Fibroblast of skin of abdomen (primary cell): Measurements from ENCODE around the gene SLC39A11.
"Not testable (repeated sequence)": the region's sequence is repeated elsewhere in the genome, so short reads cannot be mapped to it uniquely, and the experiment has no call there.

Experiments used
- DNase-seq: peaks from one replicate; pipeline ENCODE4 v3.0.0-alpha.2; 2013

SLC39A11 gene

GRCh38 chr17:73071066-73071999 lies 21.2 kb downstream of the SLC39A11 start:
- DNase-seq, result peak; percentile 51

- no peak for DNase-seq
These were observed 22.6 kb downstream of the SLC39A11 start for GRCh38 chr17:73069841-73070240.

GRCh38 chr17:73069164-73069770 lies 23.2 kb downstream of the SLC39A11 start:
- peak; percentile 23 for DNase-seq

- DNase-seq, result peak; percentile 75
These were observed 23.9 kb downstream of the SLC39A11 start for GRCh38 chr17:73068322-73069153.

GRCh38 chr17:73067699-73068098 lies 24.8 kb downstream of the SLC39A11 start:
- DNase-seq, result peak; percentile 80

- no peak for DNase-seq
These were observed 25.4 kb downstream of the SLC39A11 start for GRCh38 chr17:73067075-73067474.

- no peak for DNase-seq
These were observed 26.2 kb downstream of the SLC39A11 start for GRCh38 chr17:73066148-73066884.

- no peak for DNase-seq
These were observed 27.1 kb downstream of the SLC39A11 start for GRCh38 chr17:73065376-73065775.

GRCh38 chr17:73064084-73064938 lies 28.2 kb downstream of the SLC39A11 start:
- DNase-seq, result no peak

GRCh38 chr17:73062726-73063125 lies 29.8 kb downstream of the SLC39A11 start:
- DNase-seq, result no peak

- no peak for DNase-seq
These were observed 31.3 kb downstream of the SLC39A11 start for GRCh38 chr17:73061161-73061560.

GRCh38 chr17:73060721-73061120 lies 31.8 kb downstream of the SLC39A11 start:
- no peak for DNase-seq

- not testable (repeated sequence) for DNase-seq
These were observed 32.8 kb downstream of the SLC39A11 start for GRCh38 chr17:73059713-73060112.

- no peak for DNase-seq
These were observed 34.5 kb downstream of the SLC39A11 start for GRCh38 chr17:73058022-73058421.

- no peak for DNase-seq
These were observed 35.3 kb downstream of the SLC39A11 start for GRCh38 chr17:73057196-73057595.

- no peak for DNase-seq
These were observed 39.6 kb downstream of the SLC39A11 start for GRCh38 chr17:73052923-73053322.

- no peak for DNase-seq
These were observed 41.7 kb downstream of the SLC39A11 start for GRCh38 chr17:73050797-73051196.

GRCh38 chr17:73048170-73048569 lies 44.3 kb downstream of the SLC39A11 start:
- DNase-seq, result no peak

GRCh38 chr17:73045724-73046123 lies 46.8 kb downstream of the SLC39A11 start:
- DNase-seq, result no peak

GRCh38 chr17:73043686-73044581 lies 48.6 kb downstream of the SLC39A11 start:
- DNase-seq, result peak; percentile 93
